A549 (cell line): ENCODE results near the gene ZC3H18. TPM values are rescaled to one million over a fixed set of nuclear protein-coding genes. Genes with fewer than 3 reads are reported as not detected.

Experiments used
- ATAC-seq, 2 experiments: fragments of 200-7000 bp in 1 of 2; fragments of >200 bp in 1 of 2; cut with Nextera tagmentation in 1 of 2; cut with Tn5 transposase in 1 of 2; 3 replicates each; pipeline versions ENCODE4 v1.8.0 to v1.9.1; 2018 to 2020; ENCODE audit warnings: mild to moderate bottlenecking in 1 of 2, moderate library complexity in 1 of 2
- CTCF ChIA-PET: fragments of 300-600 bp; sonication (Branson Sonifier 250); formaldehyde crosslinking; extraction: SDS; loops from one replicate; lab custom pipeline; 2021; ENCODE audit warnings: antibody characterized with exemption, inconsistent platforms; lab: Yijun Ruan, JAX
- POLR2A ChIA-PET: fragments of 350-600 bp; formaldehyde crosslinking; extraction: SDS; loops from one replicate; lab custom pipeline; 2021; ENCODE audit warnings: antibody characterized with exemption, inconsistent platforms; lab: Yijun Ruan, JAX
- DNase-seq, 2 experiments: peaks; one replicate each; pipeline versions ENCODE4 v3.0.0 to v3.0.0-alpha.2; 2011 to 2016; ENCODE audit warnings: low read depth in 1 of 2, low spot score in 1 of 2
- FAIRE-seq: peaks from 2 replicates; lab custom pipeline; 2011; peaks lifted over from hg19 to GRCh38; lab: Jason Lieb, UNC
- H3K27ac ChIP-seq, 2 experiments: fragments of >200 bp; sonication (Bioruptor Twin); formaldehyde crosslinking; 3 replicates each; pipeline ENCODE4 v1.5.1; 2016 to 2017
- H3K4me1 ChIP-seq: fragments of >200 bp; sonication (Bioruptor Twin); formaldehyde crosslinking; 3 replicates; pipeline ENCODE4 v1.6.1; 2016
- H3K4me2 ChIP-seq: fragments of >200 bp; sonication (Bioruptor Twin); formaldehyde crosslinking; 3 replicates; pipeline ENCODE4 v1.6.1; 2016
- H3K4me3 ChIP-seq: fragments of >200 bp; sonication (Bioruptor Twin); formaldehyde crosslinking; 3 replicates; pipeline ENCODE4 v1.5.1; 2016
- H3K9me3 ChIP-seq: fragments of >200 bp; sonication (Bioruptor Twin); formaldehyde crosslinking; 3 replicates; pipeline ENCODE4 v1.6.1; 2016
- HEYL ChIP-seq: fragments of 250-450 bp; sonication (Bioruptor Pico); IDR thresholded peaks from 2 replicates; pipeline ENCODE4 v1.8.0; 2021; ENCODE audit warnings: mild to moderate bottlenecking, moderate library complexity
- HOXA7 ChIP-seq: fragments of 250-450 bp; sonication (Bioruptor Pico); IDR thresholded peaks from 2 replicates; pipeline ENCODE4 v1.5.0; 2020; ENCODE audit warnings: mild to moderate bottlenecking, moderate library complexity
- RCOR1 ChIP-seq: fragments of 150-350 bp; IDR thresholded peaks from 2 replicates; pipeline ENCODE4 v1.6.1; 2014; ENCODE audit warnings: antibody characterized with exemption, low read length, low read depth
- RNF2 ChIP-seq: fragments of 200-600 bp; sonication (generic); IDR thresholded peaks from 2 replicates; pipeline ENCODE4 v1.6.1; 2016; ENCODE audit warnings: low read depth, mild to moderate bottlenecking, antibody characterized with exemption, moderate library complexity, borderline replicate concordance
- WGBS: methylation state at CpG from one replicate; pipeline ENCODE4 v1.1.6; 2017; ENCODE audit errors: missing lambda C conversion rate; 5-methylcytosine and 5-hydroxymethylcytosine counted together
- polyA plus RNA-seq, 4 experiments: library from polyadenylated mRNA; depleted of rRNA in 3 of 4; stranded (reverse); fragments of >200 nt; fragmentation: RNase III in 1 of 4; extraction: RNeasy Plus Mini Kit Qiagen cat#74134 plus additional on column Dnase treatment in 1 of 4; gene quantifications; 2 replicates in 3 of 4; 3 replicates in 1 of 4; pipeline ENCODE4 v1.2.3, GENCODE V29; 2011 to 2017
- TF ChIP-seq, protein P1 (sequence below): fragments of >200 bp; sonication (Bioruptor Twin); formaldehyde crosslinking; IDR thresholded peaks from 3 replicates; pipeline ENCODE4 v1.5.1; 2016

ZC3H18 gene
- polyA plus RNA-seq, 2 of the 4 experiments (the other 2 are of a cell fraction), result 21.1 to 48.2 TPM

DNA sequence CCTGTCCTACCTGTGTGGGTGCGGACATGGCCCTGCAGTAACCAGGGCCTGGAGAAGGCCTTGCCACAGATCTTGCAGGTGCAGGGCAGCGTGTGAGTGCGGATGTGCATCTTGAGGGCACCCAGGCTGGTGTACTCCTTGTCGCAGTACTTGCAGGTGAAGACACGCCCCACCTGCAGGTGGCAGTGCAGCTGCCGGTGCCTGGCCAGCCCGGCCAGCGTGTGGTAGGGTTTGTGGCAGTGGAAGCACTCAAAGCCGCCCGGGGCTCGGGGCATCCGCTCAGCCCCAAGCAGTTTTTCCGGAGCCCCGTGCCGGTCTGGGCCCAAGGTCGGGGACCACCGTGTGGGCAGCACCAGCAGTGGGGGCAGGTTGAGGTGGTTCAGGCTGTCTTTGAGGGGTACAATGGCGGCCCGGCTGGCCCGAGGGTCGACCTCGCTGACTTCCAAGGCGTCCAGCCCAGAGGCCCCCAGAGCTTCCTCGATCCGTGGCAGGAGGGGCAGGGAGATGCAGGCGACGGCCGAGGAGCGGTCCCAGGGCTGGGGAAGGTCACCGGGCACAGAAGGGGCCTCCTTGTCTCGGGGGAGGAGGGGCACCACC, 111.0 kb downstream of the ZC3H18 start:
- DNase-seq (peak; percentile 59 to 62), ATAC-seq (peak; percentile 44 to 59; a peak in 4 of 6 replicates), FAIRE-seq (no peak)
- TF ChIP-seq HEYL (CRISPR knock-in tag) (no peak), HOXA7 (no peak), RCOR1 (no peak), RNF2 (no peak)
- TF ChIP-seq, protein P1, sequence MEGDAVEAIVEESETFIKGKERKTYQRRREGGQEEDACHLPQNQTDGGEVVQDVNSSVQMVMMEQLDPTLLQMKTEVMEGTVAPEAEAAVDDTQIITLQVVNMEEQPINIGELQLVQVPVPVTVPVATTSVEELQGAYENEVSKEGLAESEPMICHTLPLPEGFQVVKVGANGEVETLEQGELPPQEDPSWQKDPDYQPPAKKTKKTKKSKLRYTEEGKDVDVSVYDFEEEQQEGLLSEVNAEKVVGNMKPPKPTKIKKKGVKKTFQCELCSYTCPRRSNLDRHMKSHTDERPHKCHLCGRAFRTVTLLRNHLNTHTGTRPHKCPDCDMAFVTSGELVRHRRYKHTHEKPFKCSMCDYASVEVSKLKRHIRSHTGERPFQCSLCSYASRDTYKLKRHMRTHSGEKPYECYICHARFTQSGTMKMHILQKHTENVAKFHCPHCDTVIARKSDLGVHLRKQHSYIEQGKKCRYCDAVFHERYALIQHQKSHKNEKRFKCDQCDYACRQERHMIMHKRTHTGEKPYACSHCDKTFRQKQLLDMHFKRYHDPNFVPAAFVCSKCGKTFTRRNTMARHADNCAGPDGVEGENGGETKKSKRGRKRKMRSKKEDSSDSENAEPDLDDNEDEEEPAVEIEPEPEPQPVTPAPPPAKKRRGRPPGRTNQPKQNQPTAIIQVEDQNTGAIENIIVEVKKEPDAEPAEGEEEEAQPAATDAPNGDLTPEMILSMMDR, result peak; percentile 36
- H3K4me2 ChIP-seq, result no peak overlapping the region
- ChIA-PET CTCF (interaction anchor here (0.6 to 2.8 kb wide), 7 partner anchors 8 to 878 kb away, joined by 3 to 9 read pairs (median 4); partner anchors contain the start of gene MVD), POLR2A (no interaction called here)
- 66% methylated on average over 15 of the region's 31 CpGs for WGBS
- H3K9me3 ChIP-seq, result no peaks in the 10 kb centered on the region
- H3K4me3 ChIP-seq, result no peak overlapping the region
- H3K27ac ChIP-seq, result no peak overlapping the region
- H3K4me1 ChIP-seq, result peaks cover 11% of the 10 kb centered on the region; the same call in 2 of the 3 replicates

Other genes starting within 250 kb of the ZC3H18 start
- 0.47 and 0.78 TPM in 2 replicates for gene ZNF469, start 187.4 kb upstream of the ZC3H18 start, polyA plus RNA-seq (2011; rRNA removed)
- gene ZNF469, start 187.4 kb upstream of the ZC3H18 start, polyA plus RNA-seq (2017; fragmentation: RNase III; extraction: RNeasy Plus Mini Kit Qiagen cat#74134 plus additional on column Dnase treatment), result 4.1 to 4.5 TPM (median 4.4 TPM) in 3 replicates
- gene ZFPM1, start 117.1 kb upstream of the ZC3H18 start, polyA plus RNA-seq (2011; rRNA removed), result 0.28 and 0.36 TPM in 2 replicates
- gene ZFPM1, start 117.1 kb upstream of the ZC3H18 start, polyA plus RNA-seq (2017; fragmentation: RNase III; extraction: RNeasy Plus Mini Kit Qiagen cat#74134 plus additional on column Dnase treatment), result 2.1 to 2.8 TPM (median 2.5 TPM) in 3 replicates
- gene IL17C, start 68.2 kb downstream of the ZC3H18 start, polyA plus RNA-seq (2011; rRNA removed), result not detected in 2 replicates
- not detected in 3 replicates for gene IL17C, start 68.2 kb downstream of the ZC3H18 start, polyA plus RNA-seq (2017; fragmentation: RNase III; extraction: RNeasy Plus Mini Kit Qiagen cat#74134 plus additional on column Dnase treatment)
- gene CYBA, start 80.7 kb downstream of the ZC3H18 start, polyA plus RNA-seq (2011; rRNA removed), result 69.1 and 75.7 TPM in 2 replicates
- gene CYBA, start 80.7 kb downstream of the ZC3H18 start, polyA plus RNA-seq (2017; fragmentation: RNase III; extraction: RNeasy Plus Mini Kit Qiagen cat#74134 plus additional on column Dnase treatment), result 160 to 185 TPM (median 175 TPM) in 3 replicates
- 5.8 and 6.4 TPM in 2 replicates for gene MVD, start 92.7 kb downstream of the ZC3H18 start, polyA plus RNA-seq (2011; rRNA removed)
- 28.6 to 43.1 TPM (median 39.0 TPM) in 3 replicates for gene MVD, start 92.7 kb downstream of the ZC3H18 start, polyA plus RNA-seq (2017; fragmentation: RNase III; extraction: RNeasy Plus Mini Kit Qiagen cat#74134 plus additional on column Dnase treatment)
- not detected in 2 replicates for gene SNAI3, start 116.1 kb downstream of the ZC3H18 start, polyA plus RNA-seq (2011; rRNA removed)
- gene SNAI3, start 116.1 kb downstream of the ZC3H18 start, polyA plus RNA-seq (2017; fragmentation: RNase III; extraction: RNeasy Plus Mini Kit Qiagen cat#74134 plus additional on column Dnase treatment), result 0.05 to 0.08 TPM in 2 of 3 replicates, not detected in the other
- gene RNF166, start 136.0 kb downstream of the ZC3H18 start, polyA plus RNA-seq (2011; rRNA removed), result 7.9 and 9.4 TPM in 2 replicates
- 10.4 to 11.6 TPM (median 11.6 TPM) in 3 replicates for gene RNF166, start 136.0 kb downstream of the ZC3H18 start, polyA plus RNA-seq (2017; fragmentation: RNase III; extraction: RNeasy Plus Mini Kit Qiagen cat#74134 plus additional on column Dnase treatment)
- gene CTU2, start 136.1 kb downstream of the ZC3H18 start, polyA plus RNA-seq (2011; rRNA removed), result 12.9 and 16.4 TPM in 2 replicates
- 20.9 to 22.3 TPM (median 21.8 TPM) in 3 replicates for gene CTU2, start 136.1 kb downstream of the ZC3H18 start, polyA plus RNA-seq (2017; fragmentation: RNase III; extraction: RNeasy Plus Mini Kit Qiagen cat#74134 plus additional on column Dnase treatment)
- 26.1 and 35.9 TPM in 2 replicates for gene PIEZO1, start 214.8 kb downstream of the ZC3H18 start, polyA plus RNA-seq (2011; rRNA removed)
- gene PIEZO1, start 214.8 kb downstream of the ZC3H18 start, polyA plus RNA-seq (2017; fragmentation: RNase III; extraction: RNeasy Plus Mini Kit Qiagen cat#74134 plus additional on column Dnase treatment), result 78.3 to 84.7 TPM (median 79.1 TPM) in 3 replicates
- gene CDT1, start 233.4 kb downstream of the ZC3H18 start, polyA plus RNA-seq (2011; rRNA removed), result 3.4 and 3.8 TPM in 2 replicates
- 16.0 to 17.5 TPM (median 17.0 TPM) in 3 replicates for gene CDT1, start 233.4 kb downstream of the ZC3H18 start, polyA plus RNA-seq (2017; fragmentation: RNase III; extraction: RNeasy Plus Mini Kit Qiagen cat#74134 plus additional on column Dnase treatment)
- 113 and 115 TPM in 2 replicates for gene APRT, start 241.5 kb downstream of the ZC3H18 start, polyA plus RNA-seq (2011; rRNA removed)
- gene APRT, start 241.5 kb downstream of the ZC3H18 start, polyA plus RNA-seq (2017; fragmentation: RNase III; extraction: RNeasy Plus Mini Kit Qiagen cat#74134 plus additional on column Dnase treatment), result 252 to 259 TPM (median 258 TPM) in 3 replicates